C1 segment of cervical spinal cord (tissue), 14 donors: ENCODE data around the gene C14orf180.

Source experiments
- DNase-seq, 14 donors: peaks; one replicate each; lab custom pipeline; 2025; lab: John Stamatoyannopoulos, UW

The C14orf180 gene

GRCh38 chr14:104593710-104594136 lies 14.2 kb downstream of the C14orf180 start:
- DNase-seq: no peak

- DNase-seq: no peak
These were observed 14.9 kb downstream of the C14orf180 start for GRCh38 chr14:104594310-104595046.

- no peak for DNase-seq
These were observed 15.6 kb downstream of the C14orf180 start for GRCh38 chr14:104595116-104595675.

GRCh38 chr14:104595911-104596450 lies 16.4 kb downstream of the C14orf180 start:
- no peak for DNase-seq

GRCh38 chr14:104596451-104596918 lies 16.9 kb downstream of the C14orf180 start:
- DNase-seq: no peak

GRCh38 chr14:104596927-104597351 lies 17.4 kb downstream of the C14orf180 start:
- DNase-seq: no peak

- DNase-seq: no peak
These were observed 18.0 kb downstream of the C14orf180 start for GRCh38 chr14:104597576-104597975.

GRCh38 chr14:104598039-104598909 lies 18.7 kb downstream of the C14orf180 start:
- no peak for DNase-seq

- no peak for DNase-seq
These were observed 19.3 kb downstream of the C14orf180 start for GRCh38 chr14:104598910-104599273.

- DNase-seq: no peak
These were observed 19.9 kb downstream of the C14orf180 start for GRCh38 chr14:104599446-104599845.

- DNase-seq: peak in 3 of 14 donors; percentile 7 to 30 (median 21)
These were observed 20.6 kb downstream of the C14orf180 start for GRCh38 chr14:104600141-104600643.

- DNase-seq: no peak
These were observed 21.2 kb downstream of the C14orf180 start for GRCh38 chr14:104600805-104601204.

GRCh38 chr14:104601786-104602185 lies 22.2 kb downstream of the C14orf180 start:
- peak in 1 of 14 donors; percentile 24 for DNase-seq

GRCh38 chr14:104602315-104602932 lies 22.9 kb downstream of the C14orf180 start:
- DNase-seq: no peak

- DNase-seq: no peak
These were observed 23.4 kb downstream of the C14orf180 start for GRCh38 chr14:104602933-104603325.

- peak in 1 of 14 donors; percentile 27 for DNase-seq
These were observed 24.3 kb downstream of the C14orf180 start for GRCh38 chr14:104603711-104604401.

- peak in 2 of 14 donors; percentile 41 to 50 for DNase-seq
These were observed 25.2 kb downstream of the C14orf180 start, which contains the start of gene TMEM179 for GRCh38 chr14:104604458-104605449. TMEM179 (minus strand) TSS chr14:104604772; CDS start chr14:104604741, 31 bp downstream.

- DNase-seq: no peak
These were observed 30.1 kb downstream of the C14orf180 start for GRCh38 chr14:104609666-104610065.

- DNase-seq: no peak
These were observed 31.3 kb downstream of the C14orf180 start for GRCh38 chr14:104610749-104611310.
